Stimulated activated CD8-positive, alpha-beta memory T cell treated with anti-CD3 and anti-CD28 coated beads, Interleukin-7, amount 100 ng/mL, for 1 hour (primary cell): ENCODE results near the gene NALCN.

Source experiments
- DNase-seq, 2 donors: peaks; one replicate each; pipeline ENCODE4 v3.0.0-alpha.2; 2020; ENCODE audit warnings: low read depth in 2 of 2

The NALCN gene

GRCh38 chr13:101291206-101291605, 125.1 kb downstream of the NALCN start:
- no peak for DNase-seq

- no peak for DNase-seq
Measured at GRCh38 chr13:101289764-101290163, 126.5 kb downstream of the NALCN start.

GRCh38 chr13:101283782-101284181, 132.5 kb downstream of the NALCN start:
- no peak for DNase-seq

- DNase-seq = no peak
Measured at GRCh38 chr13:101272886-101273285, 143.4 kb downstream of the NALCN start.

GRCh38 chr13:101271681-101272245, 144.5 kb downstream of the NALCN start:
- DNase-seq = no peak

GRCh38 chr13:101267656-101268055, 148.7 kb downstream of the NALCN start:
- no peak for DNase-seq

GRCh38 chr13:101265934-101266333, 150.4 kb downstream of the NALCN start:
- no peak for DNase-seq

- DNase-seq = no peak
Measured at GRCh38 chr13:101264931-101265330, 151.4 kb downstream of the NALCN start.

- no peak for DNase-seq
Measured at GRCh38 chr13:101262306-101262705, 154.0 kb downstream of the NALCN start.

- no peak for DNase-seq
Measured at GRCh38 chr13:101258509-101258908, 157.8 kb downstream of the NALCN start.

GRCh38 chr13:101258071-101258470, 158.2 kb downstream of the NALCN start:
- no peak for DNase-seq

- DNase-seq = no peak
Measured at GRCh38 chr13:101248739-101249514, 167.4 kb downstream of the NALCN start.

- no peak for DNase-seq
Measured at GRCh38 chr13:101242720-101243119, 173.6 kb downstream of the NALCN start.

- DNase-seq = no peak
Measured at GRCh38 chr13:101238555-101238954, 177.8 kb downstream of the NALCN start.

- DNase-seq = no peak
Measured at GRCh38 chr13:101231751-101232428, 184.4 kb downstream of the NALCN start.

GRCh38 chr13:101230271-101230890, 185.9 kb downstream of the NALCN start:
- DNase-seq = no peak

GRCh38 chr13:101219609-101220265, 196.6 kb downstream of the NALCN start:
- no peak for DNase-seq

- DNase-seq = no peak
Measured at GRCh38 chr13:101218484-101218883, 197.8 kb downstream of the NALCN start.

- DNase-seq = no peak
Measured at GRCh38 chr13:101217086-101217485, 199.2 kb downstream of the NALCN start.

- no peak for DNase-seq
Measured at GRCh38 chr13:101211261-101211660, 205.0 kb downstream of the NALCN start.

GRCh38 chr13:101210774-101211173, 205.5 kb downstream of the NALCN start:
- DNase-seq = no peak
